ENCODE results near the gene AGMO.

The AGMO gene

GRCh38 chr7:15561835-15562234 is at the start of gene AGMO:
TSS of gene AGMO (minus strand) at chr7:15562015.
- no peak for DNase-seq (ENCODE audit: low read depth in 2 of 2)

- no peak for DNase-seq (ENCODE audit: low read depth in 2 of 2)
Measured at GRCh38 chr7:15610503-15610902, 48.7 kb upstream of the AGMO start.

DNA sequence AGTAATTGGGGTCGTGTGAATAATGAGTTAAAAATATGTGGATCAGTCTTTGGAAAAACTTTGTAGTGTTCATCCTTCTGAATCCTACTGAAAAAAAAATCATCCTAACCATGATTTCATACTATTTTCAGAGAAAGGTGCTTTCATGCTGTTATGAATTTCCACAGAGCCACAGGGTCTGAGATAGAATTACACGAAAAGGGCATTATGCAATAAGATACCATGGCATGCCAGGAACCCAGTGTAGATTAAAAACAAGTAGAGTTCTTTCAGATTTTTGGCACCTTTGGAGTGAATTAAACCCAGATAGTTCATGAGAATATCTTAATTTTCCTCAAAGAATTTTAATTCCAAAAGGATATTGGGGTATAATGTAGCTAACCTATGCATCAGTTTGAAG is 47.5 kb upstream of the AGMO start:
- no peak for DNase-seq (ENCODE audit: low read depth in 2 of 2)

DNA sequence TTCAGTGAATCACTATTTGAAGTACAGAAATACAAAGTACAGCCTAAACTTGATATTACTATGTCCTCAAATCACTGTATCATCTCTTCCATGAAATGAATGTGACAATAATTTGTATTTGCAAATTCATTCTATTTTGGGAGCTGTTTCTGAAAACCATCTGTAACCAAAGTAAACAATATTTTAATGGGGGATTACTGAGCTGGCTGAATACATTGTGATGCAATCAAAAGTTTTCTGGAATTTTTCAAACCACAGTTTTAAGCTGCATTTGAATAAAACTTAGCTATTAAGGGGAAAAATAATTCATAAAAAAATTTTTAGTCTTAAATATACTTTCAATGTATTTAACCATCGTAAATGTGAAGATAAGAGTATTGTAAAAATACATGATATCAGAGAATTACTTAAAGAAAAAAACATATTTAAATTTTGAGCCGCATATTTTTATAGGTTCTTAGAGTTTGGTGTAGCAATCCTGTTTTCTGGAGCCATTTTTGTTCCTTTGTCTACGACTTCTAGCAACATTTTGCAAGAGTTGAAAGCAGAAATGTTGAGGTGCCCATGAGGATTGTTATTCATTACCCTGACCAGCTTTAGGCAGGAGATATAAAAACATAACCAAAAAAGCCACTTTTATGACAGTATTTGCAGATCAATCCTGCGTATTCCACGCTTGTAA is 45.9 kb upstream of the AGMO start:
- DNase-seq (ENCODE audit: low read depth in 2 of 2), result no peak

- no peak for DNase-seq (ENCODE audit: low read depth in 2 of 2)
Measured at GRCh38 chr7:15606561-15606960, 44.7 kb upstream of the AGMO start.

- DNase-seq (ENCODE audit: low read depth in 2 of 2), result no peak
Measured at GRCh38 chr7:15604166-15604565, 42.4 kb upstream of the AGMO start.

- DNase-seq (ENCODE audit: low read depth in 2 of 2), result no peak
Measured at GRCh38 chr7:15603124-15603523, 41.3 kb upstream of the AGMO start.

GRCh38 chr7:15602236-15602635 is 40.4 kb upstream of the AGMO start:
- DNase-seq (ENCODE audit: low read depth in 2 of 2), result no peak

- no peak for DNase-seq (ENCODE audit: low read depth in 2 of 2)
Measured at GRCh38 chr7:15601175-15601574, 39.4 kb upstream of the AGMO start.

- no peak for DNase-seq (ENCODE audit: low read depth in 2 of 2)
Measured at GRCh38 chr7:15600298-15600697, 38.5 kb upstream of the AGMO start.

DNA sequence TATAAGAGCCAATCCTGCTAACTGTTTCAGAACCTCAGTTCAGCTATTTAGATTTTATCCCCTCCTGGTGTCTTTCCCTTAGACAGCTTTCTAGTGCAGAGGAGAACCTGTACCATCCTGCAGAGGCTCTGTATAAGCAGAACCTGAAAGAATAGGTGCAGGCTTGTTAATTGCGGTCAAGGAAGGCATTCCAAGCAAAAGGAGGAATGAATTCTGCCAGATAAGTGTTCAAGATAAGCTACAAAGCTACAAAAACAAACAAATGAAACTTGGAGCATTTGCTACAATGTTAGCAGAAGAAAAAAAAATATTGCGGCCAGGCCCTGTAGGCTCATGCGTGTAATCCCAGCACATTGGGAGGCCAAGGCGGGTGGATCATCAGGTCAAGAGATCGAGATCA is 32.6 kb upstream of the AGMO start:
- DNase-seq (ENCODE audit: low read depth in 2 of 2), result no peak

DNA sequence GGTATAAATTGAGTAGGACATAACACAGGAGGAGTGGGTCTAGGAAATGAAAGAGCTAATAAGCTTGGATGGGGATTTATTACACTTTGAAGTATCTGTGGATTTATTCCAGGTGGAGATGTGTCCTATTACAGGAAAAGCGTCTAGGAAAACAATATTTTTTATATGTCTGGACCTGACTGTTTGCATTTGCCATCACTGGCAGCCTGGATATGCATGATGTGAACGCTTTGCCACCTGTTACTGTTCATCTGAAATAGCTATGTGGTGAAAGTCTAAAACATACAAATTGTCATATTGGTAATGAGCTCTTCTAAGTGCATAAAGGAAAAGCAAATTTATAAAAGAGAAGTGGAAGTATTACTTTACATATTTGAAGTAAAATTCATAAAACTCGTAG is 31.6 kb upstream of the AGMO start:
- DNase-seq (ENCODE audit: low read depth in 2 of 2), result no peak

GRCh38 chr7:15586266-15586665 is 24.5 kb upstream of the AGMO start:
- no peak for DNase-seq (ENCODE audit: low read depth in 2 of 2)

DNA sequence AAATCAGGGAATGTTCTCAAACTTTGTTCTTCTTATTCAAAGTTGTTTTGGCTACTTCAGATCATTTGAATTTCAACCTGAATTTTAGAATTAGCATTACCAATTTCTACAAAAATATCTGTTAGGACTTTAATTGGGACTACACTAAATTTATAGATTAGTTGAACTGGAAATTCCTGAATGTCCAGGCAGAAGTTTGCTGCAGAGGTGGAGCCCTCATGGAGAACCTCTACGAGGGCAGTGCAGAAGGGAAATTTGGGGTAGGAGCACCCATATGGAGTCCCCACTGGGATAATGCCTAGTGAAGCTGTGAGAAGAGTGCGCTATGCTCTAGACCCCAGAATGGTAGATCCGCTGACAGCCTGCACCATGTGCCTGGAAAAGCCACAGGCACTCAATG is 22.8 kb upstream of the AGMO start:
- no peak for DNase-seq (ENCODE audit: low read depth in 2 of 2)

GRCh38 chr7:15582773-15583172 is 21.0 kb upstream of the AGMO start:
- DNase-seq (ENCODE audit: low read depth in 2 of 2), result no peak

DNA sequence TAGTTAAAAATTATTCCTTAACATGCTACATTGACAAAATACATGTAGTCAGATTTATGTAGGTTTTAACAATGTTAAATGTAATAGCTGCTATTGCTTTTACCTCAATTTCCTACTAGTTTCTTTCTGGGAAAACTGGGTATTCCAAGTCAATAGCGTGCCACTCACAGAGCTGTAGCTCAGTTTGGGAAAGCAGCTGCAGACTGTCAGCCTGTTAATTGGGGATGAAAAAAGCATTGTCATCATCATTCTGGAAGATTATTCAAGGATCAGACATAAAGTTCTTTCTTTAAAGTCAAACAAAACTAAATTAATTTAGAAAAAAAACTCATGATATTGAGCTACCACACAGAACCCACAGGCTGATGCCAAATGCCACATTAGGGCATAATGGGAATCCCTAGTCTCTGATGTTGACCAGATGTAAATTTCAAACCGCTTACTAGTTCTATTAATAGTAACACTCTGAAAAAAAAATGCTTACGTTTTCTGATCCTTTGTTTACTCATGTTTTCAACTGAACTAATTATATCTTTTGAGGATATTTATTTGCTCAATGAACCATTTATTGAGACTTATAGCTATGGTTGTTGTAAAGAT is 19.6 kb upstream of the AGMO start:
- no peak for DNase-seq (ENCODE audit: low read depth in 2 of 2)

DNA sequence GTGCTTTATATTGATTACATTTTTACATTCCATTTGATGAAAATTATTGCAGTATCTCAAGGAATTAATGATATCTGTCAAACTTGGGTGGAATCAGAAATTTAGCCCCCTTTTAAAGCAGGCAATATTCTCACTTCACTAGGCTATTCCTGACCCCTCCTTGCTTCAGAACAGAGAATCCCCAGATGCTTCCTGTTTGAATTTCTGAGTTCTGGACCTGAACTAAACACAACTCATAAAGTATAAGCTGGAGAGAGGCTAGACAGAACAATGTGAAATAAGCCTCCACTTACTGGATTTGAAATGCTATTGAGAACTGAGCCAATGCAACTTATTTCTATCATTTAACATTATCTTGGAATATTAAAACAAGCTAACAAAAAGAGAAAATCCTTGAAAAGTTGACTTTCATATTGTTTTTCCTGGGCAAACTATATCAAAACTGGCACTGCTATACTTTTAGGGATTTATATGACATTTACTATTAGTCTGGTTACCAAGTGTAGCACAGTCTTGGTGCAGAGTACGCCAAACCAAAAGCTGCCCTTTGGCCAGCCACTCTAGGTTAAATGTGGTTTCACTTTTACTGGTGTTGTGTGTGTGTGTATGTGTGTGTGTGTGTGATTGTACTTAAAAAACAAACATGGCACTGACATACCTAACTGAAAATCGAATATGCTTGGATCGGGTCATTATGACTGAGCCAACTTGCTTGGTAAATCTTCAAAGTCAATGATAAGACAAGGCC is 19.0 kb upstream of the AGMO start:
- DNase-seq (ENCODE audit: low read depth in 2 of 2), result no peak

- no peak for DNase-seq (ENCODE audit: low read depth in 2 of 2)
Measured at GRCh38 chr7:15577600-15577999, 15.8 kb upstream of the AGMO start.

DNA sequence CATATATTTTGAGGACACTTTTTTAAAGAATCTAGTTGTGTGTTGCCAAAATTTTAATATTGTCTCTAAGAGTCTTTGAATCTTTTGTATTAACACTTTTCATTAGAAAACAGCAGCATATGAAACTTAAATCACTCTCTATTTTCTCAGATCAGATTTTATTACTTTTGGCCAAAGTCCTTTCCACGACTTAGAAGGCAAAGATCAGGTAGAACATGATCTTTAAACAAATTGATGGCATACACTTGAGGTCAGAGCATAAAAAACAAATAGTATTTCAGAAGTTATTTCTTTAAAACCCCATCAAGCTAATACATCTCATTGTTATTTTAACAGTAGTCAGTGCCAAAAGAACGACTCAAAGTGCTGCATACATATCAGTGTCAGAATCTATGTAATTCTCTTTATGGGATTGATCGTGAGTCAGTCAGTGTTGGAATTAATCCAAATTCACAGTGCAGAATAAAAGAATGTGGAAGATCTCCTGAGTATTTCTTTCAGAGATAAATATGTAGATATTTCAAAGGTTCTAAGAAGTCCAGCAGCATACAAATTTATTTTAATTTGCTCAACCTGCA is 9.6 kb upstream of the AGMO start:
- DNase-seq (ENCODE audit: low read depth in 2 of 2), result no peak

GRCh38 chr7:15567652-15568051 is 5.8 kb upstream of the AGMO start:
- no peak for DNase-seq (ENCODE audit: low read depth in 2 of 2)

- DNase-seq (ENCODE audit: low read depth in 2 of 2), result no peak
Measured at GRCh38 chr7:15567036-15567435, 5.2 kb upstream of the AGMO start.

- no peak for DNase-seq (ENCODE audit: low read depth in 2 of 2)
Measured at GRCh38 chr7:15566476-15566875, 4.7 kb upstream of the AGMO start.

DNA sequence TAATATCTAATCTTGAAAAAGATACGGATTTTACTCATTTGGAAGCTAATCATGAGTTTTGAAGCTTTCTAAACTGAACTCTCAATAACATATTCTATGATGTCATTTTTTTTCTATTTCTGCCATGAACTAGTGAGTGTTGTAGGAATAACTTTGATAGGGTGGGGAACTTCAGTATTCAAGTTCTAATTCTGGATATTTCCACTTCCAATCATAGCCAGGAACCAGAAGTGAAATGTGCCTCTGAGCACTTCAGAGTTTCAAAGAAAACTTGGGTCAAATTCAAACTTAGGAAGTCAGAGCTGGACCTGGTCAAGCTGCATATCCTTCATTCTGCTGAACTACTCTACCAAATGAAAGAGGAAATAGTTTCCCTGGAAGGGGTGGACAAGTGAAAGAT is 847 bp downstream of the AGMO start:
- DNase-seq (ENCODE audit: low read depth in 2 of 2), result no peak

Measured in activated CD4-positive, alpha-beta T cell treated with anti-CD3 and anti-CD28 coated beads for 24 hours (primary cell).